HG02571 (cell line): Measurements from ENCODE around the gene HDAC11.

Experiments
- ATAC-seq: cut with Tn5 transposase; IDR thresholded peaks from one replicate; pipeline ENCODE4 v1.9.1; 2021; ENCODE audit warnings: mild to moderate bottlenecking, moderate library complexity; ENCODE audit not compliant: unreplicated experiment

Gene HDAC11

GRCh38 chr3:13506680-13507079, 26.6 kb downstream of the HDAC11 start:
- no peak for ATAC-seq

DNA sequence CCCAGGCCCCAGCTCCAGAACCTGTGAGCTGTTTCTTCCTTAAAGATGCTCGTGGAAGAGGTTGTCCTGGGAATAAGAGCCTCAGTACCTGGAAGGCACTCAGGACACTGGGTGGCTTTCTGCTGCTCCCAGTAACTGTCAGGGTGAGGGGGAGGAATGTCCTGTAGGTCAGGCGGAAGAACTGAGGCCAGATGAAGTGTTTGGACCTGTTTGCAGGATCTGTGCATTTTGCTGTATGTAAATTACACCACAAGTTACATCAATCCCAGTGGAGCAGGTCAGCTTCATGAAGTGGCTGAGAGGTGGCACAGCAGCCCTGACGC, 27.1 kb downstream of the HDAC11 start:
- ATAC-seq, result no peak

- ATAC-seq, result no peak
Measured at GRCh38 chr3:13507570-13508339, 27.6 kb downstream of the HDAC11 start.

GRCh38 chr3:13508496-13508895, 28.4 kb downstream of the HDAC11 start:
- ATAC-seq, result no peak

DNA sequence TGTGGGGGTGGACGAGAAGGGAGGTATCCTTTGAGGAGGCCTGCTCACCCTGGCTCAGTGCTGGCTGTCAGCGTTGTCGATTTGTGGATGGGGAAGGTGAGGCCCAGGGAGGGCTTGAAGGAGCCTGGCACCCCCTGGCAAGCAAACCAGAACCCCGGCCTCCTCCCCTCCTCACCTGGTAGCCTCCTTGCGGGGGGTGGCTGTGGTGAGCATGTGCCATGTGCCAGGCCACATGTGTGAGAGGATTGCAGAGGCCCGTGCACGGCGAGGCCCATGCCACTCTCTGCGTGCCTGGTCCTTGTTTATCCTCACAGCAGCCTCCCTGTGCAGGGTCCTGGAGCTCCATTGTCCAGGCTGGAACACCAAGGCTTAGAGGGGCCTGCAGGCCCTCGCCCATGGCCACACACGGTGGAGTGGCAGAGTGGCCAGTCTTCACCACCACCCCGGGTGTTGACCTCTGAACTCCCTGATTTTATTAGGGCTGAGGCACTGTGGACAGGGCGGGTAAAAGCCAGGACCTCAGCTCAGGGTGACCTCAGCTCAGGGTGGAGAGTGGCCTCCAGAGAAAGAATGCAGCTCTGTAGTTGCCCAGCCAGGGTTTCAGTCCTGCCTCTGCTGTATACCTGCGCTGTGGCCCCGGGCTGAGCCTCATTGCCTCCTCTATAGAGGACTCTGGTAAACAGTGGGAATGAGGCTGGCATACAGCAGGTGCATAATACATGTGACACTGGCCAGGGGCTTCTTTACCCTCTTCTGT, 29.1 kb downstream of the HDAC11 start:
- no peak for ATAC-seq

DNA sequence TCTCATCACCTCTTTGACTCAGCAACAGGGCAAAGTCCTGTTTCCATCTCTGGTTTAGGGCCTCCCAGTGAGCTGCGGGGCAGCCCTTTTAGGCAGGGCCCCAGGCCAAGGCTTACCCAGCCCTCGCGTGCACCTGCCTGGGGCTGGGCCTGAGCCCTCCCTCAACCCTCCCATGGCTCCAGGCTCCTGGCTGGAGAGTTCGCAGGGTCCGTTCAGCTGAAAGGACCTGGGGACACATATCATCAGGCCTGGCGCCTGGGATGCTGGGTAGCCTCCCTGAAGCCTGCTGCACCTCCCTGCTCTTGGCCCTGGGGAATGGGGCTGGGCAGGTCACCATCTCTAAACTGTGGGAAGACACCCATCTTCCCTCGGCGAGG, 29.7 kb downstream of the HDAC11 start:
- ATAC-seq, result no peak

- ATAC-seq, result no peak
Measured at GRCh38 chr3:13512451-13512850, 32.3 kb downstream of the HDAC11 start.

DNA sequence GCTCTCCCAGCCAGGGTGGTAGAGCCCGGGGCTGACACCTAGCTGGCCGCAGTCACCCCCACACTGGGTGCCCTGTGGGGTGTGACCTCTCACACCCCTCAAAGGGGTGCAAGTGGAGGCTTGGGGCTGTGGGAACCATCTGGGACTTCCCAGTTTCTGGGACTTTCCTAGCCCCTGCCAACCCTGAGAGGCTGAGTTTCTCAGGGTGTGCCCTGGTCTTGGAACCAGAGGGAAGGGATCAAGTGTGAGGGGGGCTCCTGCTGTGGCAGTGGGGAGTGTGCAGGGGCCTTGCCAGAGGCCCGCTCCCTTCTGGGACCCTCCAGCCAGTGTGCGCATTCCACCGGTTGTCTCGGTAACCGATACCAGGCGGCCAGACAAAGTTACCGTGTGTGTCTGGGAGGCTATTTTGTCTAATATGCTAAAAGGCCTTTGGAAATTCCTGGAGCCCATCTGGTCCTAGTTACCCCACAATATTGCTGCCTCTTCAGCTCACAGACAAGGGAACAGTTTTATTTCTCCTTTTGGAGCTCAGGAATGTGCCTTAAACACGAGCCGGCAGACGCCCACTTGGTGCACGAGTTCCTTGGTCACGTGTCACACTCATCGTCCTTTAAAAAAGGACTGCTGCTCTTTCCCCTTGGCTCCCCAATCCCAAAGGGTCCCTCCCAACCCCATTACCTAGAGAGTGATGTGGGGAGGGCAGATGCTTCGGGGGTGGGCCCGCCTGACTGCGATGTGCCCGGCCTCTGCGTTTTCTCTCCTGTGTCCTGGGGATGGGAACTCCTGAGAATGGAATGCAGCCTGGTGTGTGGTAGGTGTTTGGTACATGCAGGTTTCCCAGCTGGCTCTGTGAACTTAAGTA, 33.2 kb downstream of the HDAC11 start:
- ATAC-seq, result no peak

GRCh38 chr3:13513913-13514517, 33.9 kb downstream of the HDAC11 start:
- no peak for ATAC-seq

DNA sequence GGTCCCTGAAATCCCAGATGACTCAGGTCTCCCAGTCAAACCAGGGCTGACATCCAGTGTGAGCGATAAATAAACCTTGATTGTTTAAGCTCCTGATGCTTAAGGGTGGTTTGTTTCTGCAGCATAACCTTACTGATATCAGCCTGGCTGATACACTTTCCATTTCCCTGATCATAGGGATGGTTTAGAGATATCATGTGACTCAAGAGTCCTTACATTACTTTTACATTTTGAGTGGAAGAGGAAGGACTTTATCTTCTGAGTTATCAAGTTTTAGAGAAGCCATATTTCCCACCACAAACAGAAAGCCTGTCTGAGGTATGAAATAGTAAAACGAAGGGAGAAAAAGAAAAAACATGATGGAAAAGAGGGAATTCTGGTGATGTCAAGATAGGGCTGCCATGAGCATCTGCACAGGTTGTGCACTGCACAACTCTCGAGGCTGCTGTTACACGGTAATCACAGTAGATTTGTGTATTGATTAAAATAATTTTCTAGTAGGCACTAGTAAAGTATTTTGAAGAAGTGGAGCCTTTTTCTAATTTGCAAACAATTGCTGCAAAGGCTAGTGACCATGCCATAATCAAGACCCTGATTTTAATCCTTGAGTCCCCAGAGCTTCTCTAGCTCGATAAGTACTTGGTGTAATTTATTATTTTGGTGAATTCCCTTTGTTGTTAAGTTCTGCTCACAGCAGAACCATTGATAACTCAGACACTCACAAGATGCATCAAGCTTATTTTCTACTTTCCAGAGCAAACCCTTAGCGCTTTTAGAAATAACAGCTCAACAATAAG, 34.7 kb downstream of the HDAC11 start:
- no peak for ATAC-seq

GRCh38 chr3:13515786-13516759, 36.0 kb downstream of the HDAC11 start:
- ATAC-seq, result no peak

- ATAC-seq, result no peak
Measured at GRCh38 chr3:13516760-13517135, 36.6 kb downstream of the HDAC11 start.

- ATAC-seq, result no peak
Measured at GRCh38 chr3:13517253-13517977, 37.3 kb downstream of the HDAC11 start.

DNA sequence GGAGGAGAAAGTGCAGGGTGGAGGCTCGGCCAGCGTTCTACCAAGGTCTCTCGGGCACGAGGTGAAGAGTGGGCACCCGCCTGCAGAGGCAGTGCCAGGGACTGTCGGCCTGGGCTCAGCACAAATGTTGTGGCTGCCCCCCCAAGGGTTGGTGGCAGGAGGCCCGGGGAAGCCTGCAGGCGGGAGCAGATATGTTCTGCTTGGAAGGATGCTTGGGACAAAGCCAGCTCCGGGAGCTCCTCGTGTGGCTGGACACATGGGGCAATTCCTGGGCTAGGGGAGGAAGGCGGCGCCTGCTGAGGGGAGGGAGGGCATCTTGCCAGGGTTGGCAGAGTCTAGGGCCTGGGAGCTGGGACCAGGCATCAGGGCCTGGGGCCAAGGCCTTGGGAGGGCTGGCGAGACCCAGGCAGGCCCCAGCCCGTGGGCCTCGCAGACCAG, 38.4 kb downstream of the HDAC11 start:
- ATAC-seq, result no peak

DNA sequence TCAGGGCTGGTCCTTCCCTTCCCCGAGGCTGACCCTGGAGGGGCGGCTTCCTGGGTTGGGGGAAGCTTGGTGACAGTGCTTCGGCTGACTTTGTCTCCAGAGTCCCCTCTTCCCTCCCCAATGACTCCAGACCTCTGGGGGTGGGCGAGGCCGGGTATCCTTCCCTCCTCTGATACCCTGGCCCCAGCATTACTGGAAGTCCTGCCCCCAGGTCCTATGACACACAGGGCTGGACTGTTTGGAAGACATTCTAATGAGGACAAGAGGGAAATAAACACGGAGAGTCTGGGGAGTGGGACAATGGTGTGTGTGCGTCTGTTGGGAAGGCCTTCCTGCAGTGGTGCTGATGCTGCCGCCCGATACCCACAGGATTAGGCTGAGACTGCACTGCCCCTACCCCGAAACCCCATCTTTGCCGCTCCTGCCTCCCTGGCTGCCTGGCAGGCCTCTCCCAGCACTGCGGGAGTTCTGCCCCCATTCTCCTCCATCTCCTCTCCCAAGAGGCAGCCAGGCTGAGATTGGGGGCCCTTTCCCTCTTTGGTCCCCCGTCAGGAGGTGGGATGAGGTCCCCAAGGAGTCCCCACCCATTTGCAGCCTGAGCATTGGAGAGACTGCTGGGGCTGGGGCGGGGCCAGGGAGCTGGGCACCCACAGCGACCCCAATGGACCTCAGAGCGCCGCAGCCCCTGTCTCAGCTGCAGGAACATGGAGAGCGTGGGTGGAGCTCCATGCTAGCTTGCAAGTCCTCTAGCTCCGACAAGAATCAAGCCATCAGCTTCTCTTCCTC, 39.1 kb downstream of the HDAC11 start:
- no peak for ATAC-seq

DNA sequence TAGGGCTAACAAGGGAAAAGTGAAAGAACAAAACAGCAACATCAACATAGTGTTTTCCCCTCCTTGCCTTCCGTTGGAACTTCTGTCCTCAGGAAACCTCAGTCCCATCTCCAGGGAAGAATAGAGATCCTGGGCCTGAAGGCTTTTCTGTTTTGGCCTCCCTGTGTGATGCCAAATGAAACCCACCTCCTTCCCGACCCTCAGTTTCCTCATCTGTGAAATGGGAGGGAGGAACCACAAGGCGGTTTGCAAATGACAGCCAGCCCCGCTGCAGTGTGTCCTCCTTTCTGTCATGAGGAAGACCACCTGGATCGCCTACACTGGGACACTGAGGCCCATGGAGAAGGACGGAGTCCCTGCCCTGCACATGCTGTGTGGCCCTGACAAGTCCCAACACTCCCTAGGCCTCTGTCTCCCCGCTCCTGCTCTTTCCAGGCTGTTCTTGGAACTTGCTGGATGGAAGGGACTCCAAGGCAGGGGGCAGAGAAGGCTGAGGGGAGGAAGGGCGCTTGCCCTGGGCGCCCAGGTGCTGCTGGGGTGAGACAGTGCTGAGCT, 40.3 kb downstream of the HDAC11 start:
- no peak for ATAC-seq

GRCh38 chr3:13521309-13521708, 41.2 kb downstream of the HDAC11 start:
- ATAC-seq, result no peak
